GM18508 (cell line): Measurements from ENCODE around the gene STK32C.

Experiments
- ATAC-seq: cut with Tn5 transposase; IDR thresholded peaks from one replicate; pipeline ENCODE4 v1.9.1; 2021; ENCODE audit warnings: moderate number of reproducible peaks; ENCODE audit not compliant: insufficient read depth, unreplicated experiment

Gene STK32C

DNA sequence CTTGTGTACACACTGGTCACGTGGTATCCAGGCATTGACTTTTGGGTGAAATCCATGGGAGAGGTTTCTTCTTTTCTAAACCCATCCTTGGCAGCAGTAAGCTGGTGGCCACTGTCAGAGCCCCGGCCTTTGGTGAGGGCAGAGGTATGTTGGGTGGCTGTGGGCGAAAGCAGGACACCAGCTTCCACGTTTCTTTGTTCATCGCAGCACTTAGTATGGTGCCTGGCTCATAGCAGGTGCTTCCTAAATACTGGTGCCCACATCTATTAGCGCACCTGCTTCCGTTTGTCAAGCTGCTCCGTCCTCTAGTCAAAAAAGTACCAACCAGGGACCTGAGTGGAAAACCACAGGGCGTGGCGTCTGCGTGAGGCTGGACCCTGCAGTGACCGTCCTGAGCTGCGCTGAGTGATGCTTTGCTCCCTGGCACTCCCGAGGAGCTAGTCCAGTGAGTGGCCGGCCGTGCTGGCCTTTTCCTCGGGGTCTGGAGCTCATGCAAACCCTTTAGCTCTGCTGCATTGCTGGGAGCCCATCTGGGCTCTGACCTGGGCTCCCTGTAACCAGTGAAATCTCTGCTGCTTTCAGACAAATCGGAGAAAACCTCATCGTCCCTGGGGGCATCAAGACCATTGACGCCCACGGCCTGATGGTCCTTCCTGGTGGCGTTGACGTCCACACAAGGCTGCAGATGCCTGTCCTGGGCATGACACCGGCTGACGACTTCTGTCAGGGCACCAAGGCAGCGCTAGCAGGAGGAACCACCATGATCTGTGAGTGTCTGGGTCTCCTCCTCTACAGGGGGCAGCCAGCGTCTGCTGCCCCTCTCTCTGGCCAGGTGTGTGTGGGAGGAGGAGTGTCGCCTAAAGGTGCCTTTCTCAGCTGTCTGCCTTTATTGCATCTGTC lies 115.4 kb downstream of the STK32C start:
- no peak for ATAC-seq

DNA sequence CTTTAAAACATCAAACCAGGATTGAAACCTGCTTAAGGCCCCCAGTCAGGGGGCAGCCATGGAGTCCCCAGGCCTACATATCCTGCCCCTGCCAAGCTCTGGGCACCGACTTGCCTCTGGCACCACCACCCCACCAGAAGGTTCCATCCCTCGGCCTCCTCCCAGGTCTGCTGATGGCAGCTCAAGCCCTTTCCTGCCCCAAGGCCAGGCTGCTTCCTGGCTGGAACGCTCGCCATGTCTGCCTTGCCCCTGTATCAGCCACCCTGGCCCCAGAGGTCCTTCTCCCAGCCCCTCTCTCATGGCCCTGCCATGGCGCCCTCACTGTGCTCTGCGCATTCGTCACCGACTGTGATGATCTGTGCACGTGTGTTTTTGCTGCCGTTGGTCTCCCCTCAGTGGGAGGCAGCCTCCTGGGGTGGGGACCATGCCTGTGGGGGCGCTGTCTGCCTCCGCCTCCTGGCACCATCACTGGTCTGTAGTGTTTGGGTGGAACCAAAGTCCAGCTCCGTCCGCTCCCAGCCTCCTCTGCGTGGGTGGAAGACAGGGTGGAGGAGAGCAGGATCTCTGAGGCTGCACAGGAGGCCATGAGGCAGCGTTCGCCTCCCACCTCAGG lies 117.8 kb downstream of the STK32C start:
- no peak for ATAC-seq

DNA sequence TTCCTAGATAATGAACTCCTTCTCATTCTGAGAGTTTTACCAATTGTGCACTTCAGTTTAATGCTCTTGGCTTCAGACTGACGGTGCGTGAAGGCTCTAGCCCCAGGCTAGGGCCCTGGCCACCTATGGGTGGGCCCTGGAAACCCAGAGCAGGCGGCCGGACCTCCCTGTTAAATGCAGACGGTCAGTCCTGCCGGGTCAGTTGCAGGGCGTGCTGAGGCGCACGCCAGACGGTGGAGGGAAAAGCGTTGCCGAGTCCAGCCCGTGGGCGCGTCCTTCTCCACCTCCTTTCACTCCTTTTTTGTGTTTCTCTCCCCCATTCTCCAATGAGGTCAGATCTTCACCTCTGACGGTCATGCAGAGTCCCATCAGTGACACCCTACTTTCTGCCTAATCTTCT lies 118.7 kb downstream of the STK32C start:
- ATAC-seq, result no peak

- no peak for ATAC-seq
Measured at GRCh38 chr10:132188331-132188730, 119.4 kb downstream of the STK32C start.

DNA sequence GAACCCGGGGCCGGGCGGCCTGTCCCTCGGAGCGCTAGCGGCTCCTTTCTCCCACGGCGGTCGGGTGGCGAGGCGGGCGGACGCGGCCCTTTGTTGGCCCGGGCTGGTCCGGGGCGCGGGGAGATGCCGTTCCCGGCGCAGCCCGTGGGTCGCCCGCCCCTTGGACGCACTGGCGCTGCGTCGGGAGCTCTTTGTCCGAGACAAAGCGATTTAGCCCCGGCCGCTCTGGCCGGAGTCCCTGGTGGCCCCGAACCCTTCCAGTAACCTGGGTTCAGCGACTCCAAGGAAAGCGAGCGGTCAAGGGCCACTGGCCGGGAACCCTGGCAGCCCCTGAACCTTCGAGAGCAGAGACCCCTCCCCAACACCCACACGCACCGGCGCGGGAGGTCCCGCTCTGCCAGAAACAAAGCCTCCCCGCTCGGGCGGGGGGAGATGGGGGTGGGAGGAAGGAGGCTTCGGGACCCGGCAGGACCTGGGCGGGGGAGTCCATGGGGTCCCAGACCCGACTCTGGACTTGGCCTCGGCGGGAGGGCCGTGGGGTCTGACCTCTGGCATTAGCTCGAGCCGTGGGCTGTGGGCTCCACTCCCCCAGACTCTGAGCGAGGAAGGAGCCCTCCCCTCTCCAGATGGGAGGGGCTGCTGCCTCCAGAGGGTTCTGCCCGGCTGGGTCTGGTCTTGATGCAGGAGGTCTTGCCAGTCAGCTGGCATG lies 120.2 kb downstream of the STK32C start:
- ATAC-seq, result no peak

DNA sequence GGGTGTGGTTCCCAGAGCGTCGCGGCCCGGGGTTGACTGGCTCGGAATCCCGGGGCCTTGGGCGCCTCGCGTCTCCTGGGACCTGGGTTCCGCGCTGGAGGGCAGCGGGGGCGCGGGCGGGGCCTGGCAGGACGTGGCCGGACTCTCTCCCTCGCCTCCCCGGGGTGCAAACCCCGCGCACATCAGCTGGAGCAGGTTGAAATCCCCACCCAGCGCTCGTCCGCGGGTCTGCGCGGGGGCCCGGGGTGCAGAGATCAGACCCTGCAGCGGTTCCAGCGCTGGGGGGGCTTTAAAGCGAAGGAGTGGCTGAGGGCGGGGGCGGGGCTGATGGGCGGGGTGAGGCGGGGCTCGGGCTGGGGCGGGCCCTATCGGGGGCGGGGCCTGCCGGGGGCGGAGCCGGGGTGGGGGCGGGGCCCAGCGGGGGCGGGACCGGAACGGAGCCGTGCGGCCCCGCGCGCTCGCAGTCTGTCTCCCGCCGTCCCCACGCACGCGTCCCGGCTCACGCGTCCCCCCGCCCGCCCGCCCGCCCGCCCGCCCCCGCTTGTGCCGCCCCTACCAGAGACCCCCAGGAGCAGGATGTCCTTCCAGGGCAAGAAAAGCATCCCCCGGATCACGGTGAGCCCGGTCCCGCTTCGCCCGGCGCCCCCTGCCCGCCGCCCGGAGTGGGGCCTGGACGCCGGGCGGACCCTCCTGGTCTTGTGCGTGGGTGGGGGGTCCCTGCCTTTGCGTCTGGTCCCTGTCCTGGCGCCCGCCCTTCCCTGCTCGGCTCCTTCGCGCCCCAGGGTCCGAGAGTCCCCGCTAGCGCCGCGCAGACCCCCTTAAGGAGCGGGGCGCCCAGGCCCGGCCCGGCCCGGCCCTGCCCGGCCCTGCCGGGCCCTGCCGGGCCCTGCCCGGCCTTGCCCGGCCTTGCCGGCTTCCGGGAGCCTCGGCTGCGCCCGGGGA lies 121.0 kb downstream of the STK32C start, which contains the start of gene DPYSL4:
TSS of gene DPYSL4 (plus strand) at position 461 of the 942 bp plus-strand sequence. CDS start at position 577, 116 bp downstream.
- ATAC-seq, result no peak

GRCh38 chr10:132185601-132186487 lies 121.9 kb downstream of the STK32C start:
- ATAC-seq, result no peak

DNA sequence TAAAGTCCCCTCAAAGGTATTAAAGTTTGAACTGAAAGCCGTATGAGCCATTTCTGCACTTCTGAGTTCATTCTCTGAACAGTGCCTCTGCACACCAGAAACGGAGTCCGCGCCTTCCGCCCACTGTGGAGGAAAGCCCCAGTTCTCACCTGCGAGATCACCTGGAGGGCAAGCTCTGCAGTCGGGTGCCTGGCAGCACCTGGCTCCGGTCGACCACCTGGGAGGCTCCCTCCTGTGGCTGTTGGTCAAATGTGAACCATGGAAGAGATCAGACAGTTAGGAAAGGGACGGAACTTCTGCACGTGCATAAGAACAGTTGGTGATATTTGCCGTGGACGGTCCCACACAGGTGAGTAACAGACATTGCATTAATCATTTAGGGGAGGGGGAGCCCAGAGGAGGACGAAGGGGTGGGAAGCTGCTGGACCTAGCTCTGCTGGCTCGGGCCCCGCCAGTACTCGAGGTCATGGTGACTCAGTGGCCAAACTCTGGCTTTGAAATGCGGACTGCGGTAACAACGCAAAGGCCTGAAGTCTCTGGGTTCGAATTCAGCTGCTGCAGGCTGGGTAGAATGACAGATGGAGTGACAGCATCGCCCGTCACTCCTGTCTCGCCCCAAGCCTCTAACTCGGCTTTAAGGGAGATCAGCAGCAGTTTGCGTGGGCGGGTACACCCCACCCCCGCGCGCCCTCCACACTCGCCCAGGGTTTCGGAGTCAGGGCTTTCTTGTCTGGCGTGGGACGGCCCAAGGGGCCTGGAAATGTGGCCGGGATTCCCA lies 122.7 kb downstream of the STK32C start:
- no peak for ATAC-seq

DNA sequence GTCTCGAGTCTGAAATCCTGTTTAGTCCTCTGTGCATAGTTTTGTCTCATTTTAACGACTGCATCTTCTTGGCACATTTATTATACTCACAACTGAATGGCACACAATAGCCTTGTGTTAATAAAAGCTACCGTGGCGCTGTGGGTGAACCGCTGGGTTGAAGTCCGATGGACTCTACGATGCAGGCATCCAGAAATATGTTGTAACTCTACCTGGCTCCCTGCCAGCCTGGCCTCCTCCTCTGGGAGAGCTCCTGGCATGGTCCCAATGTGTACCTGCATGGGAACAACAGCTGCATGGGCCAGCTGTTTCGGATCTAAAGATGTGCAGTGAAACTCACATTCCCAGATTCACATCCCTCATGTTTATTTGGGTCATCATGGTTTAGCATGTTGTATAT lies 124.7 kb downstream of the STK32C start:
- ATAC-seq, result no peak

- ATAC-seq, result no peak
Measured at GRCh38 chr10:132182591-132182990, 125.2 kb downstream of the STK32C start.

DNA sequence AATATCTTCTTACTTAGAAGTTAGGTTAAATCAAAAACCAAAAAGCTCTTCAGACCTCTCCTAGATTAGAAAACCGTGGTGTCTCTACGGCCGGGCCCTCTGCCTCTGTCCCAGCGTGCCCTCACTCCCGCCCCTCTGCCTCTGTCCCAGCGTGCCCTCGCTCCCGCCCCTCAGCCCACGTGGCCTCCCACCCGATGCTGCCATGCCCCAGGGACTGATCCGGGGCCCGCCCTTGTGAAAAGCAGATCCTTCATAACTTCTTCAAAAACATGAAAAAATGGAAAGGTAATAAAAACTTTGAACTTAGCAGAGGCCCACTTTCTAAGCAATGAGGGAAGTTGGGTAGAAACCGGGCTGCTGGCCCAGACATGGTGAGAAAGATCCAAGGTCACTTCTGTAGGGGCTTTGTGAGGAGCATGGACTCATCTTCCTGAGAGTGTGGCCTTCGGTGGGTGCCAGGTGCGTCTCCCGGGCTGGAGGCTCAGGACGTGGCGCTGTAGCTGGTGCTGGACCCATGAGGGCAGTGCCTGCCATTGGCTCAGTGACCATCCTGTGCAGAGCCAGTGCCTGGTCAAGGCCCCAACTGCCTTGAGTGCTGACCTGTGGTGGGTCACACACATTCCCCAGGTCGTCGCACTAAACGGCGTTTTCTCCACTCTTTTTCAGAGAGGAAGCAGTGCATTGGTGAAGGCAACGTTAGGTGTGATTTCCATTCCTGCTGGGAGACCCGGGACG lies 125.9 kb downstream of the STK32C start:
- no peak for ATAC-seq

GRCh38 chr10:132180736-132181135 lies 127.0 kb downstream of the STK32C start:
- no peak for ATAC-seq

- ATAC-seq, result no peak
Measured at GRCh38 chr10:132179551-132180392, 128.0 kb downstream of the STK32C start.

DNA sequence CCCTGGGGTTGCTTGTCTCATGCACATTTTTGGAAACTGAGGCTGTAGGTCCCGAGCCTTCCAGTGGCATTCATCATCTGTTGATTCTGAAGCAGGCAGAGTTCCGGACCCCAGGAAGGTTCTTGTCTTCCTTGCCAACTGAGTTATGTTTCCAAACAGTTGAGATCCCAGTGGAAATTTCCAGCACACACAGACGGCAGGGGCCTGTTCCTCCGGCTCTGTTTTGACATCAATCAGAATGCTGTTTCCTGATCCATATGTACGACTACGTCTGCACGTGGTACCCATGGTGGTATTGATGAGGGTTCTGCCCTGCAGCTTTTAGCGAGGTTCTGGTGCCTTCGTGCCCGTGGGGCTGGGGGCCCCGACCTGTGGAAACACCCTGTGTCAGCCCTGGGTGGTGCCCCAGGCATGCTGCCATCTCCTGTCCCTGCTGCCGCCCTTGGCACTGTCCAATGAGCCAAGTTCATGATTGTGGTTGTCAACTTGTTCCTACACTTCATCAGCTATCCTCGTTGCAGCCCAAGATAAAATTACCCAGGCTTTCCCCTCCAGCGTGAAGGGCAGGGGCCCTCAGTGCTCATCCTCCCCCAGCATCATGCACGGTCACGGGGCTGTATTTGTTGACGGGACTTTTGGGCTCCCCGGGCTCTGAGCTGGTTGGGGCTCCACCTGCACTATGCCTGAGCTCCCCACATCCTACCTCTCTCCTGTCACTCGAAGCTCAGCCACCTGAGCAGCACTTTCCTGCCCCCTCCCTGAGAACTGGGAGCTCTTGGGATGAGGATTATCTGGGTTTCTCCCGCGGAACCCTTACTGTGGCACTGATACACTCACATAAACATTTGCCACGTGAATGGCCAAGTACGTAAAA lies 128.8 kb downstream of the STK32C start:
- ATAC-seq, result no peak

- ATAC-seq, result no peak
Measured at GRCh38 chr10:132178046-132178445, 129.7 kb downstream of the STK32C start.
